ENCODE data around the gene PDE4D.

DNA sequence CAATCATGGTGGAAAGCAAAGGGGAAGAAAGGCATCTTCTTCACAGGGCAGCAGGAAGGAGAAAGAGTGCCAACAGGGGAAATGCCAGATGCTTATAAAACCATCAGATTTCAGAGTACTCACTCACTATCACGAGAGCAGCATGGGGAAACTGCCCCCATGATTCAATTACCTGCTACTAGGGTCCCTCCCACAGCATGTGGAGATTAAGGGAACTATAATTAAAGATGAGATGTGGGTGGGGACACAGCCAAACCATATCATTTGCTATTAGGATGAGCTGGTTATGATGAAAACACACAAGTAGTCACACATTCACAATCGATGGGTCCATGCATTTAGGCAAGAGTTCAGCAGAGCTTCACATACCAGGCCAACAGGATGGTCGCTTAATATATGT is 469.0 kb downstream of the PDE4D start:
- TF ChIP-seq, protein P1, sequence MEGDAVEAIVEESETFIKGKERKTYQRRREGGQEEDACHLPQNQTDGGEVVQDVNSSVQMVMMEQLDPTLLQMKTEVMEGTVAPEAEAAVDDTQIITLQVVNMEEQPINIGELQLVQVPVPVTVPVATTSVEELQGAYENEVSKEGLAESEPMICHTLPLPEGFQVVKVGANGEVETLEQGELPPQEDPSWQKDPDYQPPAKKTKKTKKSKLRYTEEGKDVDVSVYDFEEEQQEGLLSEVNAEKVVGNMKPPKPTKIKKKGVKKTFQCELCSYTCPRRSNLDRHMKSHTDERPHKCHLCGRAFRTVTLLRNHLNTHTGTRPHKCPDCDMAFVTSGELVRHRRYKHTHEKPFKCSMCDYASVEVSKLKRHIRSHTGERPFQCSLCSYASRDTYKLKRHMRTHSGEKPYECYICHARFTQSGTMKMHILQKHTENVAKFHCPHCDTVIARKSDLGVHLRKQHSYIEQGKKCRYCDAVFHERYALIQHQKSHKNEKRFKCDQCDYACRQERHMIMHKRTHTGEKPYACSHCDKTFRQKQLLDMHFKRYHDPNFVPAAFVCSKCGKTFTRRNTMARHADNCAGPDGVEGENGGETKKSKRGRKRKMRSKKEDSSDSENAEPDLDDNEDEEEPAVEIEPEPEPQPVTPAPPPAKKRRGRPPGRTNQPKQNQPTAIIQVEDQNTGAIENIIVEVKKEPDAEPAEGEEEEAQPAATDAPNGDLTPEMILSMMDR (IDR thresholded peaks at IDR 0.05) = no peak
- no peak for TF ChIP-seq ZFX (IDR thresholded peaks at IDR 0.05; ENCODE audit: borderline replicate concordance)

Measured in 22Rv1 (cell line).